Brain microvascular endothelial cell (primary cell): Measurements from ENCODE around the gene NCMAP.
A peak's percentile ranks its signal among the peaks of the same experiment; 100 is the strongest.

Source experiments
- DNase-seq: peaks from one replicate; pipeline ENCODE4 v3.0.0-alpha.2; 2020
- H3K27ac ChIP-seq: fragments of 250-450 bp; sonication (Bioruptor Pico); 2 replicates; pipeline ENCODE4 v1.5.1; 2020; ENCODE audit warnings: mild to moderate bottlenecking, moderate library complexity
- H3K27me3 ChIP-seq: fragments of 250-450 bp; sonication (Bioruptor Pico); replicated peaks from 2 replicates; pipeline ENCODE4 v1.5.1; 2020; ENCODE audit warnings: mild to moderate bottlenecking
- H3K36me3 ChIP-seq: fragments of 250-450 bp; sonication (Bioruptor Pico); replicated peaks from 2 replicates; pipeline ENCODE4 v1.5.1; 2020; ENCODE audit warnings: mild to moderate bottlenecking
- H3K4me3 ChIP-seq: 2 replicates; pipeline ENCODE4 v1.5.1; 2011; ENCODE audit warnings: low read depth, mild to moderate bottlenecking, control low read depth, low read length, moderate library complexity
- CTCF ChIP-seq: IDR thresholded peaks from 2 replicates; pipeline ENCODE4 v1.5.1; 2011; ENCODE audit warnings: low read depth, mild to moderate bottlenecking, moderate library complexity, low read length, control low read depth, inconsistent platforms; ENCODE audit errors: missing control alignments
- in situ Hi-C: cut with HindIII; loops from 2 replicates; pipeline ENCODE4 v1.10.0; 2017; ENCODE audit warnings: low sequenced_read_pairs, low pct_ligation_motif_present

Gene NCMAP

GRCh38 chr1:24643363-24644099, 87.6 kb downstream of the NCMAP start:
- H3K4me3 ChIP-seq: peak overlapping the region; percentile 94
- H3K36me3 ChIP-seq: peaks cover 27% of the 10 kb centered on the region
- no peaks in the 10 kb centered on the region for H3K27me3 ChIP-seq
- no peak for TF ChIP-seq CTCF
- in situ Hi-C loops: no loop called here
- peak overlapping the region; percentile 83 for H3K27ac ChIP-seq
- DNase-seq: no peak

- Histone ChIP-seq H3K4me3 (peak overlapping the region; percentile 94), H3K27ac (no peak overlapping the region), H3K36me3 (peaks cover 32% of the 10 kb centered on the region), H3K27me3 (no peaks in the 10 kb centered on the region)
- no peak for DNase-seq
- TF ChIP-seq CTCF: no peak
- in situ Hi-C loops: no loop called here
Observed at GRCh38 chr1:24644100-24644384, 88.2 kb downstream of the NCMAP start.

GRCh38 chr1:24648919-24649318, 93.0 kb downstream of the NCMAP start:
- H3K4me3 ChIP-seq: no peak overlapping the region
- TF ChIP-seq CTCF: no peak
- no peaks in the 10 kb centered on the region for H3K27me3 ChIP-seq
- H3K36me3 ChIP-seq: peaks cover 69% of the 10 kb centered on the region
- no peak for DNase-seq
- in situ Hi-C loops: no loop called here
- H3K27ac ChIP-seq: no peak overlapping the region

- in situ Hi-C loops: loop anchor here (25.0 kb wide), 1 partner anchor 185 kb away; no protein-coding TSS in a partner anchor
Observed at GRCh38 chr1:24652382-24652781, 96.5 kb downstream of the NCMAP start.

GRCh38 chr1:24654010-24654409, 98.1 kb downstream of the NCMAP start:
- no peak for DNase-seq
- Histone ChIP-seq H3K27me3 (no peaks in the 10 kb centered on the region), H3K36me3 (peaks cover 86% of the 10 kb centered on the region), H3K4me3 (no peak overlapping the region), H3K27ac (no peak overlapping the region)
- TF ChIP-seq CTCF: no peak
- in situ Hi-C loops: loop anchor here (25.0 kb wide), 1 partner anchor 183 kb away; no protein-coding TSS in a partner anchor

More at GRCh38 chr1:24652382-24652781, 96.5 kb downstream of the NCMAP start:
- H3K27me3 ChIP-seq: no peaks in the 10 kb centered on the region
- H3K27ac ChIP-seq: no peak overlapping the region
- H3K36me3 ChIP-seq: peaks cover 87% of the 10 kb centered on the region
- no peak for TF ChIP-seq CTCF
- no peak for DNase-seq
- no peak overlapping the region for H3K4me3 ChIP-seq

- H3K27me3 ChIP-seq: no peaks in the 10 kb centered on the region
- TF ChIP-seq CTCF: no peak
- in situ Hi-C loops: loop anchor here (25.0 kb wide), 1 partner anchor 181 kb away; no protein-coding TSS in a partner anchor
- no peak overlapping the region for H3K4me3 ChIP-seq
- DNase-seq: no peak
- H3K27ac ChIP-seq: no peak overlapping the region
- H3K36me3 ChIP-seq: peaks cover 70% of the 10 kb centered on the region
Observed at GRCh38 chr1:24656046-24656445, 100.2 kb downstream of the NCMAP start.
